Stimulated activated CD8-positive, alpha-beta memory T cell treated with anti-CD3 and anti-CD28 coated beads, Interleukin-7, amount 100 ng/mL, for 24 hours (primary cell): ENCODE measurements around the gene RITA1.

Source experiments
- DNase-seq: peaks from one replicate; pipeline ENCODE4 v3.0.0-alpha.2; 2020; ENCODE audit warnings: low read depth

RITA1 gene

GRCh38 chr12:113230315-113231234, 45.1 kb downstream of the RITA1 start:
- no peak for DNase-seq

- DNase-seq = no peak
These were observed 45.9 kb downstream of the RITA1 start for GRCh38 chr12:113231235-113232088.

- no peak for DNase-seq
These were observed 46.7 kb downstream of the RITA1 start for GRCh38 chr12:113232089-113232839.

GRCh38 chr12:113232840-113233585, 47.5 kb downstream of the RITA1 start:
- no peak for DNase-seq

- DNase-seq = no peak
These were observed 48.4 kb downstream of the RITA1 start for GRCh38 chr12:113233967-113234366.

GRCh38 chr12:113234483-113234882, 49.0 kb downstream of the RITA1 start:
- DNase-seq = no peak

GRCh38 chr12:113235976-113236375, 50.5 kb downstream of the RITA1 start:
- DNase-seq = no peak

GRCh38 chr12:113236539-113237399, 51.2 kb downstream of the RITA1 start:
- no peak for DNase-seq

- no peak for DNase-seq
These were observed 52.2 kb downstream of the RITA1 start for GRCh38 chr12:113237748-113238147.

GRCh38 chr12:113238309-113238708, 52.8 kb downstream of the RITA1 start:
- no peak for DNase-seq

GRCh38 chr12:113239288-113239771, 53.8 kb downstream of the RITA1 start:
- no peak for DNase-seq

- no peak for DNase-seq
These were observed 54.4 kb downstream of the RITA1 start for GRCh38 chr12:113239811-113240331.

GRCh38 chr12:113240395-113240794, 54.9 kb downstream of the RITA1 start:
- DNase-seq = no peak

GRCh38 chr12:113241191-113242025, 55.9 kb downstream of the RITA1 start:
- no peak for DNase-seq
